K562 (cell line): ENCODE data around the gene OR5A2. TPM values are rescaled to one million over a fixed set of nuclear protein-coding genes. Genes with fewer than 3 reads are reported as not detected.

Experiments
- ATAC-seq: fragments of 200-7000 bp; cut with Tn5 transposase; 3 replicates; pipeline ENCODE4 v1.9.1; 2020; ENCODE audit warnings: moderate library complexity
- BruUV-seq: library from RNA; stranded (reverse); fragments of 400-500 nt; replicated peaks from 2 replicates; lab custom pipeline; 2021; lab: Mats Ljungman, UMichigan
- CTCF ChIA-PET: fragments of 300-600 bp; formaldehyde crosslinking; extraction: SDS; loops from one replicate; lab custom pipeline; 2021; ENCODE audit warnings: low intra/inter-chr PET ratio; lab: Yijun Ruan, JAX
- POLR2A ChIA-PET: fragments of 300-600, 350-650 bp; sonication (Branson Sonifier 250); formaldehyde crosslinking; extraction: SDS; loops from one replicate; lab custom pipeline; 2021; ENCODE audit warnings: antibody characterized with exemption, inconsistent platforms; lab: Yijun Ruan, JAX
- DNase-seq, 4 experiments: peaks; one replicate each; pipeline versions ENCODE4 v3.0.0 to v3.0.0-alpha.2; 2011 to 2018; ENCODE audit warnings: low spot score in 3 of 4, mixed read lengths in 3 of 4; ENCODE audit errors: extremely low read depth in 1 of 4
- FAIRE-seq: peaks from 2 replicates; lab custom pipeline; 2011; peaks lifted over from hg19 to GRCh38; lab: Jason Lieb, UNC
- H2AFZ ChIP-seq: 2 replicates; pipeline ENCODE4 v1.6.0; 2011; ENCODE audit warnings: low read depth, low read length, control low read depth, inconsistent platforms
- H3K27ac ChIP-seq: fragments of 200-600 bp; 3 replicates; pipeline ENCODE4 v1.8.0; 2011; ENCODE audit warnings: low read depth, mild to moderate bottlenecking, control low read depth, inconsistent platforms, low read length, moderate library complexity, mixed read lengths; ENCODE audit errors: extremely low read depth
- H3K27me3 ChIP-seq, 2 experiments: fragments of 300-600 bp in 1 of 2; 2 replicates in 1 of 2; 3 replicates in 1 of 2; pipeline versions ENCODE4 v1.6.0 to v1.8.0; 2011; ENCODE audit warnings: inconsistent platforms in 2 of 2, low read length in 2 of 2, mild to moderate bottlenecking in 1 of 2, mixed read lengths in 1 of 2, moderate library complexity in 1 of 2; ENCODE audit not compliant: control insufficient read depth in 2 of 2, insufficient read depth in 2 of 2
- H3K36me3 ChIP-seq: fragments of 300-600 bp; 3 replicates; pipeline ENCODE4 v1.8.0; 2011; ENCODE audit warnings: mild to moderate bottlenecking, low read length, inconsistent platforms; ENCODE audit not compliant: control insufficient read depth, insufficient read depth
- H3K4me1 ChIP-seq, 2 experiments: fragments of 200-600 bp in 1 of 2; replicated peaks in 1 of 2; 2 replicates in 1 of 2; 3 replicates in 1 of 2; pipeline versions ENCODE4 v1.5.1 to v1.8.0; 2011; ENCODE audit warnings: inconsistent platforms in 2 of 2, low read length in 2 of 2, mild to moderate bottlenecking in 1 of 2, mixed read lengths in 1 of 2, moderate library complexity in 1 of 2; ENCODE audit not compliant: control insufficient read depth in 2 of 2, insufficient read depth in 2 of 2
- H3K4me2 ChIP-seq: 2 replicates; pipeline ENCODE4 v1.6.1; 2011; ENCODE audit warnings: low read length, control low read depth, inconsistent platforms, mixed read lengths; ENCODE audit not compliant: insufficient read depth
- H3K4me3 ChIP-seq: fragments of 200-600 bp; sonication (generic), shearing (Covaris generic); 2 replicates; pipeline ENCODE4 v1.5.1; 2016; ENCODE audit warnings: control low read depth, inconsistent platforms
- H3K79me2 ChIP-seq: fragments of 200-600 bp; 3 replicates; pipeline ENCODE4 v1.8.0; 2011; ENCODE audit warnings: low read length, inconsistent platforms; ENCODE audit not compliant: control insufficient read depth, insufficient read depth
- H3K9ac ChIP-seq, 2 experiments: 2 replicates each; pipeline versions ENCODE4 v1.6.0 to v1.6.1; 2011; ENCODE audit warnings: low read depth in 2 of 2, low read length in 2 of 2, control low read depth in 1 of 2, inconsistent platforms in 1 of 2, mild to moderate bottlenecking in 1 of 2, mixed read lengths in 1 of 2; ENCODE audit not compliant: insufficient read depth in 1 of 2
- H3K9me1 ChIP-seq: one replicate; pipeline ENCODE4 v1.6.0; 2011; ENCODE audit warnings: inconsistent platforms, mild to moderate bottlenecking, low read length, moderate library complexity; ENCODE audit not compliant: control insufficient read depth, insufficient read depth
- H3K9me3 ChIP-seq: replicated peaks from 2 replicates; pipeline ENCODE4 v1.5.1; 2011; ENCODE audit warnings: low read depth, low read length, inconsistent platforms; ENCODE audit not compliant: control insufficient read depth, insufficient read depth
- H4K20me1 ChIP-seq: replicated peaks from 2 replicates; pipeline ENCODE4 v1.6.1; 2011; ENCODE audit warnings: low read length, inconsistent platforms, mixed read lengths; ENCODE audit not compliant: control insufficient read depth, insufficient read depth
- FUS ChIP-seq: fragments of 200-400 bp; formaldehyde crosslinking; optimal IDR thresholded peaks from 2 replicates; pipeline ENCODE3; 2017; ENCODE audit warnings: low read depth, low read length
- GATAD2B ChIP-seq: fragments of 450-650 bp; IDR thresholded peaks from 2 replicates; pipeline ENCODE4 v1.6.1; 2017; ENCODE audit warnings: mild to moderate bottlenecking, borderline replicate concordance
- GTF2F1 ChIP-seq: IDR thresholded peaks from 2 replicates; pipeline ENCODE4 v1.6.1; 2011; ENCODE audit warnings: low read depth, low read length, improper control_type of control experiment
- HCFC1 ChIP-seq: IDR thresholded peaks from 2 replicates; pipeline ENCODE4 v1.6.1; 2012; ENCODE audit warnings: low read depth, low read length, improper control_type of control experiment
- HSF4 ChIP-seq: fragments of 250-450 bp; sonication (Bioruptor Pico); IDR thresholded peaks from 2 replicates; pipeline ENCODE4 v2.1.2; 2022; ENCODE audit warnings: mild to moderate bottlenecking, moderate library complexity, borderline replicate concordance
- NR2C1 ChIP-seq, 2 experiments: fragments of 450-650 bp; IDR thresholded peaks; 2 replicates each; pipeline ENCODE4 v1.6.1; 2017; ENCODE audit warnings: mild to moderate bottlenecking in 2 of 2, antibody characterized with exemption in 1 of 2, inconsistent platforms in 1 of 2, missing compliant biosample characterization in 1 of 2, missing genetic modification characterization in 1 of 2
- RBM17 ChIP-seq: fragments of 200-400 bp; formaldehyde crosslinking; IDR thresholded peaks from 2 replicates; pipeline ENCODE4 v1.6.1; 2017; ENCODE audit warnings: low read depth, mild to moderate bottlenecking, low read length, borderline replicate concordance
- SREBF1 ChIP-seq: fragments of 150-350 bp; IDR thresholded peaks from 2 replicates; pipeline ENCODE4 v1.6.1; 2014; ENCODE audit warnings: antibody characterized with exemption, low read depth, low read length, borderline replicate concordance
- ZBTB1 ChIP-seq: sonication (generic); formaldehyde crosslinking; IDR thresholded peaks from 2 replicates; pipeline ENCODE4 v1.8.1; 2023; ENCODE audit warnings: missing genetic modification reagents, low read depth, mild to moderate bottlenecking, borderline replicate concordance
- ZNF445 ChIP-seq: fragments of 250-450 bp; sonication (Bioruptor Pico); IDR thresholded peaks from 2 replicates; pipeline ENCODE4 v1.4.0; 2020; ENCODE audit warnings: low read depth, mild to moderate bottlenecking, moderate library complexity
- WGBS: fragments of 100-300 bp; shearing (Covaris generic); methylation state at CpG from one replicate; pipeline ENCODE4 v1.1.6; 2016; ENCODE audit warnings: low coverage, mixed read lengths; ENCODE audit not compliant: insufficient coverage; ENCODE audit errors: missing lambda C conversion rate; 5-methylcytosine and 5-hydroxymethylcytosine counted together
- in situ Hi-C: fragments of 300-500 bp; cut with MboI; formaldehyde crosslinking; loops from 4 replicates; pipeline ENCODE4 v1.15.0; 2018; ENCODE audit warnings: inconsistent platforms, mixed read lengths
- intact Hi-C: fragments of 100-400 bp; cut with micrococcal nuclease; formaldehyde crosslinking; loops from 2 replicates; pipeline ENCODE4 v1.14.2; 2022
- polyA plus RNA-seq, 8 experiments: library from polyadenylated mRNA; depleted of rRNA in 4 of 8; stranded (reverse) in 5 of 8; unstranded in 3 of 8; fragments of >200 nt; fragmentation: Nextera tagmentation in 2 of 8; fragmentation: Illumina TruSeq in 1 of 8; extraction: Ambion mirVana in 2 of 8; extraction: Trizol in 1 of 8; gene quantifications; 2 replicates each; pipeline versions ENCODE4 v1.2.1 to v1.2.3, GENCODE V29; 2011 to 2014; ENCODE audit warnings: inconsistent platforms in 1 of 8, missing spikeins in 1 of 8
- total RNA-seq, 7 experiments: library from RNA; depleted of rRNA in 6 of 7; stranded (reverse); fragments of >200 nt in 6 of 7; fragmentation: Illumina TruSeq in 2 of 7; extraction: Trizol in 2 of 7; gene quantifications; 2 replicates each; pipeline versions ENCODE4 v1.2.1 to v1.2.3, GENCODE V29; 2011 to 2021; ENCODE audit warnings: low replicate concordance in 1 of 7
- TF ChIP-seq, protein P1 (sequence below): fragments of 450-650 bp; IDR thresholded peaks from 2 replicates; pipeline ENCODE4 v1.6.1; 2016; ENCODE audit warnings: mild to moderate bottlenecking

Gene OR5A2
- total and polyA plus RNA-seq, 9 of the 15 experiments (the other 6 are each of a cell fraction or from before 2014, with no cell fraction given): not detected

DNA sequence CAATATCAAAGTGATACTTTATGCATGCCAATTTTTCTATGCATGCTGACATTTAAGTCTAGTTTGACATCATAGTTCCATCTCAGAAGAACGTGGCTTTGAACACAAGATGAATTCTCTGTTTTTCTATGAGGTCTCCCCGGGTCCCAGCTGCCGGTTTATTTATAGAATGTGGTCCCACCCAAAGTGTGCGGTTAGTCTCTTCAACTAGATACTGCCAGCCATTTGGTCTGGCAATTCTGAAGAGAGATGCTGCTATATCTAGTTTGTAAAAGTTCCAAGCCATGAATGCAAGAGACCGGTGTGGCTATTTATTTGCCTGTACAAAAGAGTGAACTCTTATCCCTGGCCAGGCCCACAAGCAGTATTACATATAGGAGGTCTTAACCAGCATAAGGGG lies 9.2 kb downstream of the OR5A2 start:
- Histone ChIP-seq H3K9me1 (no peaks in the 10 kb centered on the region), H3K4me2 (no peak overlapping the region), H2AFZ (no peak overlapping the region), H4K20me1 (no peaks in the 10 kb centered on the region), H3K27me3 (no peaks in the 10 kb centered on the region; a peak in 1 of 5 replicates), H3K9me3 (no peaks in the 10 kb centered on the region), H3K36me3 (no peaks in the 10 kb centered on the region), H3K79me2 (no peaks in the 10 kb centered on the region), H3K9ac (no peak overlapping the region), H3K4me3 (no peak overlapping the region), H3K4me1 (no peaks in the 10 kb centered on the region), H3K27ac (no peak overlapping the region)
- TF ChIP-seq ZBTB1: no peak
- TF ChIP-seq, protein P1, sequence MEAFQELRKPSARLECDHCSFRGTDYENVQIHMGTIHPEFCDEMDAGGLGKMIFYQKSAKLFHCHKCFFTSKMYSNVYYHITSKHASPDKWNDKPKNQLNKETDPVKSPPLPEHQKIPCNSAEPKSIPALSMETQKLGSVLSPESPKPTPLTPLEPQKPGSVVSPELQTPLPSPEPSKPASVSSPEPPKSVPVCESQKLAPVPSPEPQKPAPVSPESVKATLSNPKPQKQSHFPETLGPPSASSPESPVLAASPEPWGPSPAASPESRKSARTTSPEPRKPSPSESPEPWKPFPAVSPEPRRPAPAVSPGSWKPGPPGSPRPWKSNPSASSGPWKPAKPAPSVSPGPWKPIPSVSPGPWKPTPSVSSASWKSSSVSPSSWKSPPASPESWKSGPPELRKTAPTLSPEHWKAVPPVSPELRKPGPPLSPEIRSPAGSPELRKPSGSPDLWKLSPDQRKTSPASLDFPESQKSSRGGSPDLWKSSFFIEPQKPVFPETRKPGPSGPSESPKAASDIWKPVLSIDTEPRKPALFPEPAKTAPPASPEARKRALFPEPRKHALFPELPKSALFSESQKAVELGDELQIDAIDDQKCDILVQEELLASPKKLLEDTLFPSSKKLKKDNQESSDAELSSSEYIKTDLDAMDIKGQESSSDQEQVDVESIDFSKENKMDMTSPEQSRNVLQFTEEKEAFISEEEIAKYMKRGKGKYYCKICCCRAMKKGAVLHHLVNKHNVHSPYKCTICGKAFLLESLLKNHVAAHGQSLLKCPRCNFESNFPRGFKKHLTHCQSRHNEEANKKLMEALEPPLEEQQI: no peak
- no peak for TF ChIP-seq GATAD2B
- no peak for TF ChIP-seq RBM17
- no peak for TF ChIP-seq HSF4 (CRISPR knock-in tag)
- no peak for TF ChIP-seq GTF2F1
- TF ChIP-seq HCFC1: no peak
- no peak for TF ChIP-seq FUS
- TF ChIP-seq SREBF1: no peak
- no peak for TF ChIP-seq ZNF445 (CRISPR knock-in tag)
- TF ChIP-seq NR2C1 (IDR thresholded peaks at IDR 0.05): no peak
- TF ChIP-seq NR2C1 (tag; IDR thresholded peaks at IDR 0.05): no peak
- POLR2A ChIA-PET: interaction anchor here (1.0 kb wide), 1 partner anchor 152 kb away, joined by 3 read pairs; no protein-coding TSS in a partner anchor
- 0% methylated on average over 5 of the region's 5 CpGs for WGBS
- in situ Hi-C loops (no loop called here), intact Hi-C loops (no loop called here)
- FAIRE-seq (no peak), ATAC-seq (no peak), DNase-seq (no peak)
- BruUV-seq: no TSS peak
- CTCF ChIA-PET: no interaction called here
